Left forelimb (tissue), 1 donor: ENCODE results near the gene NRXN3.

Experiments used
- DNase-seq: peaks from one replicate; pipeline ENCODE4 v3.0.0-alpha.2; 2018; ENCODE audit warnings: low spot score

Gene NRXN3

DNA sequence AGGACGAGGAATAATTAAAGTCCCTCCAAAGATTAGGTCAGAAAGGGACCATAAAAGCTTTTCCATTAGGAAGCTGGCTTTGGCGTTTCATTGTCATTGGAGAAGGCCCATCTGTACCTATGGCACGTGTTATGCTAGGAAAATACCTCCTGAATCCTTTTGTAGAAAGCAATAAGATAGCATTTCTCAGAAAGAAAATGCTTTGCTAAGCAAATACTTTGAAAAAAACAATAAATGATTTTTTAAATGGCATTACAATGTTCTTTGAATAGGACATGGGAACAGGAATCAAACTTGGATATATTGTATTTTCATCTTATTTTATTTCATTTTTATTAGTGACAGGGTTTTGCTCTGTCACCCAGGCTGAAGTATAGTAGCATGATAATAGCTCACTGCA is 967.7 kb downstream of the NRXN3 start:
- DNase-seq = no peak

DNA sequence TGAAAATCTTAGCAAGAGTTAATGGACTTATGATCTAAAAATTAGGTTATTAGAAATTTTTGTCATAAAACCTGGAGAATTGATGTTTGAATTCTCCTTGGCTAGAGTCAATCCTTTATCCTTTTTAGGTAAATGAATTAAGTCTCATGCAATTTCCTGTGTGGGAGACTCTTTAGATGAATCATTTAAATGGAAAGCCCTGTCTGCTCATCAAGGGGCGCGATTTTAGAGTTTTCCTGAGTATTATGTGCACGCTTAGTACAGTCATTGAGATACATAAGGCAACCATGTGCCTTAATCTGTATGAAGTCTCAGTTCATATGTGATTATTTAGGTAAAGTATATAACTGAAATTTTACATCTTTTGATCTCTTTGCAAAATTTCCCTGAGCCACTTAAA is 974.7 kb downstream of the NRXN3 start:
- DNase-seq = no peak

DNA sequence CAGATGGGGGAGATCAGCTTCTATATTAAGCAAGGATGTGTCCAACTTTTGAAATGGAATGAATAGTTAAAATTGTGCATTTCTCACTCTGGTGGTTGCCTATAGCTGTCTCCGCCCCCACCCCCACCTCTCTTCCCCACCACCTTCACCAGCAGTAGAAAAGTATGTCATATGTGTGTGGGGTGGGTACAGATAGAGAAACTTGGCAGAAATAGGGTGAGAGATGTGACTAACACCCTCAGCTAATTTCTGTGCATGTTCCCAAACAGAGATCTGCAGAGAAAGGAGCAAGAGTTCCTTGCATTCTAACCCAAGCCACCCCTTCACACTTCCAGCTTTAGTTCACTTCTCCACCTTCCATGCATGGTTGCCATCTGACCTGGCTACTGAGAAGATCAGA is 980.1 kb downstream of the NRXN3 start:
- no peak for DNase-seq

DNA sequence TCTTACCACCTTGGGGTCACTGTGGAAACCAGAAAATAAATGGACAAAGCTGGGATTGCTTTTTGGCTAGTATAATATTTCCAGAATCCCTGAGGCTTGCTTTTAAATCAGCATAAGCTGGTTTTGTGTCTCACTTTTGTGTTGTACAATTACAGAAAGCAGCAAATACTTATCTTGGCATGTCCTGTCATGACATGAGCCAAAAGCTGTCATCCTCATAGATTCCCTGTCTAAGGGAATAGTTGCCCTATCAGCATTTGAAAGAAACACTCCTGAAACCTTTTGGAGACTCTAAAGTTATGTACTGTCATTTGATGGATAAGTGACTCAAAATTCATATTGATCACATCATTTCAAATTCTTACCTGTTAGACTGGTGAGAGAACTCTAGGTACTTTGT is 987.2 kb downstream of the NRXN3 start:
- DNase-seq = no peak

DNA sequence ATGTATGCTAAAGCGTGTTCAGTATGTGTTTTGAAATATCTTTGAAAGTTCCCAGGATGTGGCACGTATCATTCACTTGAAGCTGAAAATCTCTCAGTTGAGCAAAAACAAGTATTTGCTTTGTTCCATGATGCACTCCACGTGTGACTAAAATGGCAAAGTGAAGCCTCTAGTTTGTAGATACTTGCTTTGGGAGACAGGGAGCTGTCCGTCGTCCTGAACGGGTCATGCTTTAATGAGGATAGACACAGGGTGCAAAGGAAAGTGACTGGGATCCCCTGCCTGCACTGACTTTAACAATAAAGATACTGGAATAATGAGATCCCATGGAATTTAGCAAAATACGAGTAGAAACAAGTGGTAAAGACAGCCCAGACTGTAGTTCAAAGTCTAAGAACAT is 991.4 kb downstream of the NRXN3 start:
- DNase-seq = no peak

DNA sequence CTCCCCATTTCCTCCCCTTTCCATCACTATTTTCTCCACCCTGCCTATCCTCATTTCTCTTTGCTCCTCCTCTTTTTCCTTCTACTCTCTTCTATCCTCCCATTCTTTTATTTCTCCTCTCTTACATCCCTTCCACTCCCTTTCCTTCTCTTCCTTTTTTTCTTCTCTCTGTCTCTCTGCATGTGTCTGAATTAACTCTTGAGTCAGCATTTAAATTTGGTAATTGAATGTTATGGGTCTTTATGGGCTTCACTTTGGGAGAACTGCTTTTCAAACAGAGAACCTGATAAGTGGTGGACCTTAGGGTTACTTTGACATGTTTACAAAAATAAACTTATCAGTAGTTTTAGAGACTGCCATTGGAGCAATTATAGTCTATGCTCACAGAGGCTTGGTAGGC is 992.7 kb downstream of the NRXN3 start:
- no peak for DNase-seq

DNA sequence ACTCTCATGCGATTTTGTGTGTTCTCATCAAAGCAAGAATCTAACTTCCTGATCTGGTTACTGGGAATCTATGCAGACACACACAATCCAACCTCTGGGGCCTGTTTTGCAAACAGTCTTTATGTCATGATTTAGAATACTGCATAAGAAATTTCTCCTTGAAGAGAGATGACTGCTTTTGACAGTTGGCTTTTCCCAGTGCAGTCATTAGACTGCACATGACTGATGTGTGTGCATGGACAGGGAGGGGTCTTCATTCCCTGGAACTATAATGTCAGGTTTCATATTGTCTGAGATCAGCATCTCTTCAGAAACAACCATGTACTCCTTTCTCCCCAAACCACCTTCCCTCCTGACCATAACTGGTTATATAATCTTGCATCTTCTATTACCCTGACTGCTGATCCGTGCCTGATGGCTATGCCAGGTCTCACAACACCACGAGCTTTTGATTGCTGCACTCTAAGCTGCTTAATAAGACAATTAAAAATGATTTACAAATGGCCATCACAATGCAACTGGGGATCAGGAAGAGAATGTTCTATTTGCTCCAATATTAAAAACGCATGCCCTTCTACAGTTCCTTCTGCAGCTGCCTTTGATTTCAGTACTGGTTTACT is 995.4 kb downstream of the NRXN3 start:
- no peak for DNase-seq

DNA sequence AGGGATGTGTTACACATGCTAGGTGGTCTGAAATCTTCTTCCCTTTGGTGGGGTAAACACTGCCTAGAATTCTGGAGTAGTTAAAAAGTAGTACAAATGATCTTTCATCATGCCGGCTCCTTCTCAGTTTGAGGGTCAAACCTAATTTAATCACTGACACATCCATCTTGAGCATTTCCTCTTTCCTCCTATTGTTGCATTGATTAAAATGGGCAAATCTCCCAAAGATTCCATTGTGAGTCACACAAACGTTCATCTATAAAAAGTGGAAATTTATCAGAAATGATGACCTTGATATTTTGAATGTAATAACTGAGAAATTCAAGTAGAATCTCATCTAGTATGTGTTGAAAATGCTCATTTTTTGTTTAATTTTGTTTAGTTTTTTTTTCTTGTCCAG is 996.0 kb downstream of the NRXN3 start:
- DNase-seq = no peak

DNA sequence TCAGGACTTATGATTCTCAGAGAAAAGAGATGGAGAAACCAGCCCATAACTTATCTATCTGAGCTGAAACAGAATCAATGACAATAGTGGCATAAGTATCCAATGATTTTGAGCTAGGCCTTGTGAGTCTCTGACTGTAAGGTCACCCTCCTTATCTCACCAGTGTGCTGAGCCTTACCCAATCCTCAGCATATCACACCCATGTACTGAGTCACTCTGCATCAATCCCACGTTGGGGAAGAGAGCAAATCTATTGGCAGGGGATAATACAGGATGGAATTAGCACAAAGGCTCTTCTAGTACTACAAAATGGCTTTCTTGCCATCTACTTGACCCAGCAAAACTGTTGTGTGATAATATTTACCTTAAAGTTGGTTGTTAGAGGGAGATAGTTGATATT is 997.8 kb downstream of the NRXN3 start:
- no peak for DNase-seq

DNA sequence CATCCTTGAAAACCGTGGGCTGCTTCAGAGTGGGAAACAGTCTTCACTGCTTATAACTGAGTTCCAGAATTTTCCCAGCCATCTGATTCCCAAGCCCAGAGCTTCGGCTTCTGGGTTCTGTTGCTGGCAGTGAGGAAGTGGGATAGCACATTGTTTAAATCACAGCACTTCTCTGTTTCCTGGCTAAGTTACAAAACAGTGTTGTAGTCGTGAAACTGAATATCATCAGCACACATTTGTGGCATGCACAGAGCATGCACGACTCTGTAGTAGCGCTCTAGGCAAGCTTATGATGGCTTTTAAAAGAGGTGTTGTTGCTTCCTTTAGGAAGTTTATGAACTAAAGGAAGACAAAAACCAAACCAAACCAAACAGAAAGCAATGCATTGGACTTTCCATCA is 1005.5 kb downstream of the NRXN3 start:
- no peak for DNase-seq

DNA sequence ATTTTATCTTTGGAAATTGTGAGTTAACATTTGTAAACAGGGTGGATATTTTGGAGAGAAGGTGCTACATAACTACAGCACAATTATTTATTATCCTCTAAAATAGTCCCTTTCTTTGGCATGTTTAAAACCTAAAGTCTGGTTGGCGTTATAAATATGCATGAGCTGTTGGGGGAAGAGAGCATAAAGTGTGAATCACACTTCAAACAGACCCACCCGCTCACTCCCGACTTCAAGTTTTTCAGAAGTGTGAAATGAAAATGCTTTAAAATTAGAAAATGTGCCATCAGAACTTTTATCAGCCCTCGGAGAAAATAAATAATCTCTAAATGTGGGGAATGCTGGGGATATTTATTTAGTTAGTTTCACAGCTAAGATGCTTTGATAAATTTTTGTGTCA is 1006.9 kb downstream of the NRXN3 start:
- DNase-seq = no peak

DNA sequence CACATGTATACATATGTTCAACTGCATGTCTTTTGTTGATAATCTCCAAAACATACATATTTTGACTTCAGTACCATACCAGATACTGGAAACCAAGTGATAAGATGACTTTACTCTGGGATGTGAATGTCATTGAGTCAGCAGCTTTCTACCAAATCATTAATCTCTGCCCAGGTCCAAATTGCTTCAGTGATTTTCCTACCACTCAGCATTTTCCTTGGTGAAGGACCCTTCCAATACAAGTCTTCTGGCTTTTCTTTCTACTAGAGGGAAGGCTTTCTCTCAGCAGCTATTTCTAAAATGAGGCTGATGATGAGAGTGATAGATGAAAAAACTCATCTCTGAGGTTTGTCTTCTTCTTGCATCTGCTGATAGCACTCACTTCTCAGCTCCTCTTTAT is 1008.5 kb downstream of the NRXN3 start:
- no peak for DNase-seq

DNA sequence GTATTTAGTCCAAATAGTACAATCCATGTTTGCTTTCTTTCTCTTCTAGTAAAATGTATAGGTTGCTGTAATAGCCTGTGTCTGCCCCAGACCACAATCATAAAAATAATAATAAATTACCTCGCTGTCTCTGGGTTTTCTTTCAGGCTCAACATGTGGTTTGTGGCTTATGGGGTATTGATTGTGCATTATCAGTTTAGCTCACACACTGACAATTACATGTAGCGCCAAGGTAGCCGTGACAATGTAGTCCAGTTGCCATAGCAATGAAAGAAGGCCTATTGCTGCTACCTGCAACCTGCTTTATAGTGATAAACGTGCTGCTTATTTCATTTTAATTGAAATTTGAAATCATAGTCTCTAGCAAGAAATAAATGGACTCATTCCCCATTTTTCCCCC is 1009.8 kb downstream of the NRXN3 start:
- no peak for DNase-seq

DNA sequence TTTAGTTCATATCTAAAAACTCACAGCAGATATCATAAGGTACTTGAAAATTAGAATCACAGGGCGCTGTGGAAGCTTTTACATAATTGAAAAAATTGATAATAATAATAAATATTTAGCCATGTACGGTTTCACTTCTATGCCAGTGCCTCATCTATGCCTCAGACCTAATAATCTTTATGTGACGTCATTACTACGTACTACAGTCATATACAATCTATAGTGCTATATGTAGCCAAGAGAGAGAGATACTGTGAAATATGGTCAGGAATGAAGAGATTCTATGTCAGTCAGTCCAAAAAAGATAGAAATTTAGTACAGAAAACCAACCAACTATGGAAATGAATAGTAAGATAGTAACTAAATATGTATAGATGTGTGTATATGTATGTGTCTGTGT is 1010.5 kb downstream of the NRXN3 start:
- DNase-seq = no peak

DNA sequence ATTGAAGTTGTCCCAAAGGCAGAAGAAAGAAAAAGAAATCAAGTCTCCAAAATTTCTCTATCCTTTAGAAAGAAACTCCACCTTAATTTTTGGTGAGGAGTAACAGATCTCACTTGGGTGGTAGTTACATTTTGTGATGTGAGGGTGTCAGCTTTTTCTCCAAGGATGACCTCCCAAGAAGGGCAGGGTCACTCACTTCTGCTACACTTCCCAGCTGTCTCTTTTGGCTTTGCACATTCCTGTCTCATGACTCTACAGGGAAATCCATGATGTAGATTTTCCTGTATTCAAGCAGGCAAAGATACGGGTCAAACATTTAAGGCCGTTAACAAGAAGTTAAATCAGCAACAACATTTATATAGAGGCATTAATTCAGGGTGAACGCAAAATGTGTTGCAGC is 1016.4 kb downstream of the NRXN3 start:
- no peak for DNase-seq

DNA sequence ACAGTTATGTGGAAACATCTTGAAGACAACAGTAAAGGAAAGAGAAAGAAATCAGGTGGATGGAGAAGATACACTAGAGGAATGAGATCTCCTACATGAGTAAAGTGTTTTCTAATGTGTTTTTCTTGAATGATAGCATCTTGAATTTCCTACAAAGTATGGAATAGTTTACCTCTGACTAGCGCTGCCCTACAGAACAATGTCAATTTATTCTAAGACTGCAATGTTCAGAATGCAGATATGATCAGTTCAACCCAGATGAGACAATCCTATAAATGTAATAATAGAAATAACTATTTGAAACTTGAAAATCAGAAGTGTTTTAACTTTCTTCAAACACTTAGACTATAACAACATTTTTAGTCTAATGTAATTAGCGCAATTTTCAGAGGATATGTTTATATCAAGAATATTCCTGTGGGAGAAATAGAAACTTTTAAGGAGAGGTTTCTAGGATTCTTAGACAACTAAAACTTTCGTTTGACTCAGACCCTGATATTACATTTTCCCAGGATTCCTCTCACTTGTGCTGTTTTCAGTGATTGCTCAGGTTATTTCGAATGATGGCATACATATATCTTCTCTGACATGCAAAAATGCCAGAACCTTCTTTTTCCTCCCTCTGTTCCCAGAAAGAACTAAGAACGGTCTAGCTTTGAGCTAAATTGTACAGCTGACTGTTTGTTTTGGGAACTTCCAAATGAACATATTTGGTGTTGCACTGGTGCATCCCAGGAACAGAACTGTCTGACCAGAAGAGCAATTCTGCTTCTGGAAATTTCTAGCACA is 1023.7 kb downstream of the NRXN3 start:
- DNase-seq = no peak

DNA sequence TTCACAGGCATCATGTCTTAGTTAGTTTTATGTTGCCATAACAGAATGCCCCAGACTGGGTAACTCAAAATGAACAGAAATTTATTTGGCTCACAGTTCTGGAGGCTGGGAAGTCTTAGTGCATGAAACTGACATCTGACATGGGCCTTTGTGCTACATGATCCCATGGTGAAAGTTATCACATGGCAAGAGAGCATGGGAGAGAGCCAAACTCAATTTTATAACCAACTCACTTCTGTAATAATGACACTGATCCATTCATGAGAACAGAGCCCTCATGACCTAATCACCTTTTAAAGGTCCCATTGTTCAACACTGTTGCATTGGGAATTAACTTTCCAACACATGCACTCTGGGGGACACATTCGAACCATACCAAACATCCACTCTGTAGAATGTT is 1026.0 kb downstream of the NRXN3 start:
- DNase-seq = no peak

DNA sequence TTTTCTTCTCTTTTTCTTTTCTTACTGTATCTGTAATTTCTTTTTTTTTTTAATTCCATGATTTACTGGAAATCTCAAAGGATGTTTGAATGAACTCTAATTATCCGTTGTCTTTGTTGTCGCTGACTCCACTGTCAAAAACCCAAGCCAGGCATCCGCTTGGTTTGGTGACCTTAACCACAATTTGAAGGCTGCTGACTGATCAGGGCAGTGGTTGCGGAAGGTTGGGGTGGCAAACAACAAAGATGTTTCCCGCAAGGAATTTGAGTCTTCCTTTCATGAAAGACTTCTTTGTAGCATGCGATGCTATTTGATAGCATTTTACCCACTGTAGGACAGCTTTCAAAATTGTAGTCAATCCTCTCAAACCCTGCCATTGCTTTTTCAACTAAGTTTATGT is 1027.3 kb downstream of the NRXN3 start:
- DNase-seq = no peak

DNA sequence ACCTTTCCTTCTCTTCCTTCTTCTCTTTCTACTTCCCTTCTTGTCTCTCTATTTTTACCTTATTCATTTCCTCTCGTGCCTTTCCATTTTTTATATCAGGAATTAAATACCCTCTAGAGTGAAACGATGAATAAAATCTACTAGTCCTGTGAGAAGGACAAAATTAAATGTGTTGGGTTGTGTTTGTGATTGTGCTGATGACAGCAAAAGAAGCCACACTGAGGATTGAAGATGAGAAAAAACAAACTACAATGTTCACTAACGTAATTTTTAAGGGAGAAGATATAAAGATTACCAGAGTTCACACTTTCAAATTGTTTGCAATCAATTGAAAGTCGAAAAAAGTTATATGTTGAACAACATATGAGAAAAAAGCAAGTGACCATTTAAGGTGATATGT is 1029.0 kb downstream of the NRXN3 start:
- DNase-seq = no peak

DNA sequence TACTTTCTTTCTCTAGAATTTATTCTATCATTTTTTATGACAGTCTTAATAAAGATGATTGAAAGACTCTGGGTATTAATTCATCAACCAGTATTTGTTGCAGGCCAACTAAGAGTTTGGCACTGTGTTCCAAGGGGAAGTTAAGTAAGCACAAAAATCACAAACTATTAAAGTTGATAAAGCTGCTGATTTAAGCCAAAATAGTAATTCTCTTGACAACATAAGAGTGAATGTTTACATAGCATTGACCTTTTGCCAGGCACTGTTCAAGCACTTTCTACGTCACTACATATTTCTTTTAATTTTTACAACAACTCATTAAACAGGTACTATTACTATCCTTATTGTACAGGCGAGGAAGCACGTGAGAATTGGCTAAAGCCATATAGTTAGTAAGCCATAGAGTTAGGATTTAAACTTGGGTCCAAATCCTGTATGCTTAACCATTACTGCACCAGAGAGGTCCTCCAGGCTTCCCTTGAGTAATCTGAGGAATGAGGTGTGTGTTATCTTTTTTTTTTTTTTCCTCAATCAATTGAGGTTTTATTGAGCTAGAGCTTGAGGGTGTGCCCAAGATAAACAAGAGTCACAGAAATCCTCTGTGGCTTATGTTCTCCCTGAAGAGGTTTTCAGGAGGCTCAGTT is 1031.5 kb downstream of the NRXN3 start:
- no peak for DNase-seq

DNA sequence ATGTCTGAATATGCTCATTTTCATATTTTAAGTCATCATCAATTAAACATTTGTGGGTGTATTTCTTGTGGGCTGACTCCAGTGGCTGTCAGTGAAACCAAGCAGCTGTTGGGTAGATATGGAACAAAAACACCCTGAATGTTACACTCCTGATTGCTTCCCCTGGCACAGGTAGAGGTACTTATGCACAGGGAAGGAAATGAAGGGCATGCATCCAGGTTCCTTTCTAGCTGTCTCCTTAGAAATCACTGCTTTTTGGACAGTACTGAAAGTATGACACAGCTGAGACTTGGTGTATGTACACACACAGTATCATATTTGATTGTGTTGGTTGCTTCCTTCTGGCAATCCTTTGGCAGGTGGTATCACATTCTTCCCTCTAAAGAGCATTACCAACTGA is 1034.4 kb downstream of the NRXN3 start:
- no peak for DNase-seq

DNA sequence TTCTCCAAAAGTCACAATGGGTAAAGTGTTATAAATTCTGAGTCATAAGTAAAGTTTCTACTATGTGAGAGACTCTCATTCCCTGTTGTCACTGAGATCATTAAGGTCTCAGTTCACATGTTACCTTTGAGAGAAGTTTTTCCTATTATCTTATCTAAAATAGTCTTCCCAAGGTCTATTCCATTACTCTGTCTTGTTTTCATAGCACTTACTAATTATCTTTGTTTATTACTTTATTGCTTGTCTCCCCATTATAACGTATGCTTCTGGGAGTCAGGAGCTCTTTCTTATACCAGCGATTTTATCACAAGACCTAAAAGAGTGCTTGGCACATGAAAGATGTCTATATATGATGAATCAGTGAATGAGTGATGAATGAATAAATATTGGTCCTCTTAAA is 1039.2 kb downstream of the NRXN3 start:
- DNase-seq = no peak

DNA sequence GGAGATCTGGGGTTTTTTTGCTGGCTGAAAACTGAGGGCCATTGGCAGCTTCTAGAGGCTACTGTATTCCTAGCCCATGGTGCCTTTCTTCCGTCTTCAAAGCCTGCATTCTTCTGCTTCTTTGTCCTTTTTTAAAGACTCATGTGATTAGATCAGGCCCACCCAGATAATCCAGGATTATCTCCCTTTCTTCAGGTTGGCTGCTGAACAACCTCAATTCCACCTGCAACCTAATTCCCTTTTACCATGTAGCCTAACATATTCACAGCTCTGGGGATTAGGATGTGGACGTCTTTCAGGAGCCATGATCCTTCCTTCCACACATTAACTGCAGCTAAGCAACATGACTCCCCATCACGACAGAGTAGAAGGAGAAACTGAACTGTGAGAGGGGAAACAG is 1055.6 kb downstream of the NRXN3 start:
- no peak for DNase-seq
